ENCODE data around the gene IL9. TPM values are rescaled to one million over a fixed set of nuclear protein-coding genes. Genes with fewer than 3 reads are reported as not detected.

IL9 gene
- total and polyA plus RNA-seq, 2 of the 4 experiments (the other 2 are of a cell fraction) = not detected

GRCh38 chr5:135866016-135866415, 29.6 kb downstream of the IL9 start:
- intact Hi-C loops (cut with micrococcal nuclease) = no loop called here
- Histone ChIP-seq H4K20me1 (ENCODE audit: insufficient read depth, low read length) (no peaks in the 10 kb centered on the region), H3K36me3 (ENCODE audit: control insufficient read depth, insufficient read depth, low read length) (no peaks in the 10 kb centered on the region), H3K4me3 (ENCODE audit: insufficient read depth, low read depth, low read length) (no peak overlapping the region), H3K79me1 (ENCODE audit: low read depth in 1 of 2, low read length in 2 of 2) (no peaks in the 10 kb centered on the region), H3K18ac (ENCODE audit: low read depth, low read length) (no peak overlapping the region), H3K9me3 (ENCODE audit: control insufficient read depth, insufficient read depth, low read length) (no peaks in the 10 kb centered on the region), H3K14ac (replicated peaks; ENCODE audit: low read depth, low read length) (no peak overlapping the region), H2AFZ (replicated peaks; ENCODE audit: low read length, poor library complexity) (no peak overlapping the region), H2BK20ac (ENCODE audit: low read depth, low read length) (no peak overlapping the region), H3K4ac (ENCODE audit: low read depth, low read length) (no peak overlapping the region), H2BK15ac (ENCODE audit: low read depth, low read length) (no peak overlapping the region), H3K23ac (ENCODE audit: low read depth, low read length) (no peak overlapping the region), H4K5ac (ENCODE audit: low read depth, low read length) (no peak overlapping the region), H4K91ac (ENCODE audit: insufficient read depth, low read depth, low read length) (no peak overlapping the region), H2AK9ac (replicated peaks; ENCODE audit: low read depth, low read length, poor library complexity) (no peak overlapping the region), H2BK5ac (ENCODE audit: low read depth, low read length, poor library complexity, severe bottlenecking) (no peak overlapping the region), H2AK5ac (ENCODE audit: low read depth, low read length) (no peak overlapping the region), H3K27me3 (ENCODE audit: control insufficient read depth, insufficient read depth, low read length) (peaks cover 2% of the 10 kb centered on the region), H3K56ac (ENCODE audit: extremely low read depth, insufficient read depth, low read length) (no peak overlapping the region), H3K9me1 (ENCODE audit: insufficient read depth, low read length) (no peaks in the 10 kb centered on the region), H3K4me2 (ENCODE audit: low read depth, low read length) (no peak overlapping the region), H3K27ac (ENCODE audit: insufficient read depth, low read length) (no peak overlapping the region), H3K9ac (ENCODE audit: low read depth, low read length) (no peak overlapping the region), H4K8ac (ENCODE audit: low read depth in 2 of 2, low read length in 2 of 2) (no peak overlapping the region), H2BK120ac (ENCODE audit: low read depth, low read length) (no peak overlapping the region), H3K4me1 (ENCODE audit: control insufficient read depth, insufficient read depth, low read length) (no peaks in the 10 kb centered on the region)
- WGBS, 2 experiments (ENCODE audit: extremely low coverage in 2 of 2, insufficient read length in 1 of 2) = no CpG with 5 or more reads among the region's 2 CpGs
- dilution Hi-C loops (cut with HindIII; ENCODE audit: low sequenced_read_pairs, unreplicated experiment) = no loop called here
- TF ChIP-seq NFE2L2 (IDR thresholded peaks at IDR 0.05; ENCODE audit: low read depth, low read length) = no peak
- TF ChIP-seq RAD21 (IDR thresholded peaks at IDR 0.05; ENCODE audit: low read length) = no peak
- TF ChIP-seq RCOR1 (IDR thresholded peaks at IDR 0.05; ENCODE audit: insufficient replicate concordance, low read length) = no peak
- TF ChIP-seq MAZ (IDR thresholded peaks at IDR 0.05; ENCODE audit: borderline replicate concordance, low read depth, low read length) = no peak
- no peak for TF ChIP-seq CTCF (conservative IDR thresholded peaks at IDR 0.05; ENCODE audit: low read depth, low read length)
- no peak for TF ChIP-seq BHLHE40 (IDR thresholded peaks at IDR 0.05; ENCODE audit: low read depth, low read length)
- no peak for TF ChIP-seq SMC3 (IDR thresholded peaks at IDR 0.05; ENCODE audit: low read depth, low read length)
- TF ChIP-seq USF2 (IDR thresholded peaks at IDR 0.05; ENCODE audit: low read depth, low read length) = no peak
- no peak for TF ChIP-seq ELK1 (IDR thresholded peaks at IDR 0.05; ENCODE audit: borderline replicate concordance, low read depth, low read length)
- no peak for TF ChIP-seq MXI1 (IDR thresholded peaks at IDR 0.05; ENCODE audit: borderline replicate concordance, low read depth, low read length)
- no peak for TF ChIP-seq CEBPB (IDR thresholded peaks at IDR 0.05; ENCODE audit: low read depth, low read length)
- no peak for TF ChIP-seq CHD1 (IDR thresholded peaks at IDR 0.05; ENCODE audit: low read depth, low read length)
- no peak for TF ChIP-seq RFX5 (IDR thresholded peaks at IDR 0.05; ENCODE audit: low read depth, low read length)
- no peak for TF ChIP-seq POLR2A (IDR thresholded peaks at IDR 0.05; ENCODE audit: low read depth, low read length)
- no peak for TF ChIP-seq FOS (IDR thresholded peaks at IDR 0.05; ENCODE audit: low read depth, low read length)
- no peak for TF ChIP-seq MAFK (IDR thresholded peaks at IDR 0.05; ENCODE audit: low read depth, low read length)
- POLR2A ChIA-PET (ENCODE audit: unreplicated experiment) = no interaction called here
- no TSS peak for BruUV-seq (replicated peaks)
- in situ Hi-C loops (cut with MboI; ENCODE audit: low sequenced_read_pairs) = no loop called here
- no peak for DNase-seq
- CTCF ChIA-PET = no interaction called here
- ATAC-seq (ENCODE audit: low read depth) = no peak

Data from IMR-90 (cell line).